ENCODE results near the gene ACAP3. TPM values are rescaled to one million over a fixed set of nuclear protein-coding genes. Genes with fewer than 3 reads are reported as not detected.

ACAP3 gene
- total and polyA plus RNA-seq, 5 donors from 2014 or later = 2.7 to 75.5 (median 4.3) TPM

Other genes starting within 250 kb of the ACAP3 start
- not detected for gene RNF223, start 233.6 kb downstream of the ACAP3 start, total RNA-seq
- gene RNF223, start 233.6 kb downstream of the ACAP3 start, polyA plus RNA-seq = not detected
- 20.0 TPM for gene C1orf159, start 191.8 kb downstream of the ACAP3 start, total RNA-seq
- gene C1orf159, start 191.8 kb downstream of the ACAP3 start, polyA plus RNA-seq = 1 to 10 TPM; 3.0 to 6.3 (median 4.7) TPM
- gene TTLL10, start 134.1 kb downstream of the ACAP3 start, total RNA-seq = not detected
- not detected for gene TTLL10, start 134.1 kb downstream of the ACAP3 start, polyA plus RNA-seq
- gene TNFRSF18, start 101.3 kb downstream of the ACAP3 start, total RNA-seq = 47.8 TPM
- 10 to 100 TPM; 17.4 to 54.5 (median 25.2) TPM for gene TNFRSF18, start 101.3 kb downstream of the ACAP3 start, polyA plus RNA-seq
- gene TNFRSF4, start 93.8 kb downstream of the ACAP3 start, total RNA-seq = 65.8 TPM
- gene TNFRSF4, start 93.8 kb downstream of the ACAP3 start, polyA plus RNA-seq = 10 to 100 TPM; 19.0 to 50.2 (median 32.2) TPM
- 165 TPM for gene SDF4, start 75.9 kb downstream of the ACAP3 start, total RNA-seq
- 100 to 1,000 TPM in 2 of 4 donors, 10 to 100 TPM in 2; 70.3 to 113 (median 91.6) TPM for gene SDF4, start 75.9 kb downstream of the ACAP3 start, polyA plus RNA-seq
- 10.0 TPM for gene B3GALT6, start 75.7 kb downstream of the ACAP3 start, total RNA-seq
- 10 to 100 TPM in 1 of 4 donors, 1 to 10 TPM in 3; 4.0 to 11.5 (median 7.3) TPM for gene B3GALT6, start 75.7 kb downstream of the ACAP3 start, polyA plus RNA-seq
- 6.2 TPM for gene C1QTNF12, start 61.2 kb downstream of the ACAP3 start, total RNA-seq
- gene C1QTNF12, start 61.2 kb downstream of the ACAP3 start, polyA plus RNA-seq = under 1 TPM in 1 of 4 donors, not detected in 3; 0.39 TPM
- 56.4 TPM for gene UBE2J2, start 34.1 kb downstream of the ACAP3 start, total RNA-seq
- 10 to 100 TPM; 72.9 to 97.5 (median 85.4) TPM for gene UBE2J2, start 34.1 kb downstream of the ACAP3 start, polyA plus RNA-seq
- 4.0 TPM for gene SCNN1D, start 27.5 kb downstream of the ACAP3 start, total RNA-seq
- gene SCNN1D, start 27.5 kb downstream of the ACAP3 start, polyA plus RNA-seq = not detected
- gene PUSL1, start 667 bp upstream of the ACAP3 start, total RNA-seq = 18.3 TPM
- 10 to 100 TPM; 17.7 to 21.0 (median 19.1) TPM for gene PUSL1, start 667 bp upstream of the ACAP3 start, polyA plus RNA-seq
- gene INTS11, start 16.7 kb upstream of the ACAP3 start, total RNA-seq = 138 TPM
- gene INTS11, start 16.7 kb upstream of the ACAP3 start, polyA plus RNA-seq = 10 to 100 TPM; 66.2 to 74.0 (median 67.8) TPM
- 27.0 TPM for gene CPTP, start 16.9 kb upstream of the ACAP3 start, total RNA-seq
- gene CPTP, start 16.9 kb upstream of the ACAP3 start, polyA plus RNA-seq = 10 to 100 TPM; 21.4 to 40.1 (median 32.6) TPM
- 2.0 TPM for gene TAS1R3, start 23.4 kb upstream of the ACAP3 start, total RNA-seq
- under 1 TPM in 2 of 4 donors, not detected in 2; 0.06 to 0.11 TPM for gene TAS1R3, start 23.4 kb upstream of the ACAP3 start, polyA plus RNA-seq
- gene DVL1, start 41.5 kb upstream of the ACAP3 start, total RNA-seq = 40.0 TPM
- gene DVL1, start 41.5 kb upstream of the ACAP3 start, polyA plus RNA-seq = 1 to 10 TPM in 1 of 4 donors, under 1 TPM in 3; 0.43 to 1.1 (median 0.82) TPM
- 0.17 TPM for gene MXRA8, start 50.6 kb upstream of the ACAP3 start, total RNA-seq
- not detected for gene MXRA8, start 50.6 kb upstream of the ACAP3 start, polyA plus RNA-seq
- 76.0 TPM for gene AURKAIP1, start 67.3 kb upstream of the ACAP3 start, total RNA-seq
- 100 to 1,000 TPM; 145 to 190 (median 164) TPM for gene AURKAIP1, start 67.3 kb upstream of the ACAP3 start, polyA plus RNA-seq
- gene CCNL2, start 91.4 kb upstream of the ACAP3 start, total RNA-seq = 287 TPM
- gene CCNL2, start 91.4 kb upstream of the ACAP3 start, polyA plus RNA-seq = 10 to 100 TPM; 17.6 to 24.6 (median 21.4) TPM
- 83.4 TPM for gene MRPL20, start 99.4 kb upstream of the ACAP3 start, total RNA-seq
- gene MRPL20, start 99.4 kb upstream of the ACAP3 start, polyA plus RNA-seq = 100 to 1,000 TPM; 162 to 188 (median 178) TPM
- gene ANKRD65, start 113.3 kb upstream of the ACAP3 start, total RNA-seq = not detected
- under 1 TPM in 1 of 4 donors, not detected in 3; 0.14 TPM for gene ANKRD65, start 113.3 kb upstream of the ACAP3 start, polyA plus RNA-seq
- not detected for gene VWA1, start 127.8 kb upstream of the ACAP3 start, total RNA-seq
- not detected for gene VWA1, start 127.8 kb upstream of the ACAP3 start, polyA plus RNA-seq
- gene ATAD3C, start 141.8 kb upstream of the ACAP3 start, total RNA-seq = 3.4 TPM
- 1 to 10 TPM in 3 of 4 donors, under 1 TPM in 1; 0.65 to 4.2 (median 2.3) TPM for gene ATAD3C, start 141.8 kb upstream of the ACAP3 start, polyA plus RNA-seq
- gene ATAD3B, start 163.8 kb upstream of the ACAP3 start, total RNA-seq = 39.4 TPM
- gene ATAD3B, start 163.8 kb upstream of the ACAP3 start, polyA plus RNA-seq = 1 to 10 TPM; 2.3 to 5.2 (median 3.0) TPM
- 20.0 TPM for gene ATAD3A, start 204.2 kb upstream of the ACAP3 start, total RNA-seq
- 1 to 10 TPM; 6.2 to 8.1 (median 7.5) TPM for gene ATAD3A, start 204.2 kb upstream of the ACAP3 start, polyA plus RNA-seq
- gene TMEM240, start 232.7 kb upstream of the ACAP3 start, total RNA-seq = not detected
- gene TMEM240, start 232.7 kb upstream of the ACAP3 start, polyA plus RNA-seq = not detected